ENCODE results near the gene STUB1. TPM values are rescaled to one million over a fixed set of nuclear protein-coding genes. Genes with fewer than 3 reads are reported as not detected.

STUB1 gene
- total RNA-seq, 1 experiment from 2014 or later = 102 TPM

GRCh38 chr16:674214-674881 is 5.9 kb upstream of the STUB1 start:
- Mint-ChIP-seq H3K9me3 (no peaks in the 10 kb centered on the region), H3K27ac (no peak overlapping the region; a peak in 1 of 7 replicates), H3K4me3 (peak overlapping the region in 1 of 2 experiments; percentile 69; a peak in 1 of 5 replicates), H3K4me1 (peaks cover 14 to 21% of the 10 kb centered on the region in 2 experiments), H3K27me3 (ENCODE audit: low read depth) (peaks cover 3% of the 10 kb centered on the region; the same call in 1 of the 2 replicates), H3K36me3 (ENCODE audit: insufficient read depth in 1 of 3, low read depth in 3 of 3) (peaks cover 11 to 25% (median 23%) of the 10 kb centered on the region in 3 experiments; a peak in 6 of 7 replicates)
- Histone ChIP-seq H2AFZ (ENCODE audit: low read length) (no peak overlapping the region), H2BK15ac (ENCODE audit: low read depth, low read length) (no peak overlapping the region), H2BK20ac (ENCODE audit: low read depth, low read length, poor library complexity, severe bottlenecking) (no peak overlapping the region), H3T11ph (ENCODE audit: low read length) (no peak overlapping the region), H3K56ac (ENCODE audit: insufficient read length, low read depth, low read length) (no peak overlapping the region), H3K9ac (ENCODE audit: extremely low read depth, insufficient read length, low read length) (no peak overlapping the region), H3K4me1 (ENCODE audit: insufficient read depth, low read length) (no peaks in the 10 kb centered on the region), H2BK120ac (ENCODE audit: low read depth, low read length, poor library complexity, severe bottlenecking) (no peak overlapping the region), H3K23me2 (ENCODE audit: insufficient read length, low read depth, low read length, poor library complexity, severe bottlenecking) (peaks cover 7% of the 10 kb centered on the region), H3K4ac (ENCODE audit: low read depth, low read length) (no peak overlapping the region), H4K20me1 (ENCODE audit: control insufficient read depth, insufficient read depth, insufficient read length) (no peaks in the 10 kb centered on the region), H3K27ac (ENCODE audit: insufficient read length, low read depth, low read length) (no peak overlapping the region), H4K8ac (replicated peaks; ENCODE audit: insufficient read length, low read depth, low read length) (no peak overlapping the region), H3K18ac (ENCODE audit: insufficient read length, low read depth, low read length) (no peak overlapping the region), H2BK12ac (ENCODE audit: insufficient read length, low read depth, low read length) (no peak overlapping the region), H3K79me2 (ENCODE audit: insufficient read depth, low read length) (no peaks in the 10 kb centered on the region), H2AK5ac (ENCODE audit: insufficient read length, low read length) (no peak overlapping the region), H3K27me3 (ENCODE audit: insufficient read depth, low read length) (no peaks in the 10 kb centered on the region), H2BK5ac (ENCODE audit: insufficient read length, low read length) (no peak overlapping the region), H3K79me1 (ENCODE audit: insufficient read depth, low read depth, low read length, poor library complexity, severe bottlenecking) (no peaks in the 10 kb centered on the region), H3K9me3 (ENCODE audit: control insufficient read depth, low read depth, low read length) (no peaks in the 10 kb centered on the region), H4K5ac (ENCODE audit: insufficient read length, low read depth, low read length) (no peak overlapping the region), H3K4me2 (ENCODE audit: insufficient read depth, insufficient read length, low read length) (no peak overlapping the region), H3K14ac (ENCODE audit: insufficient read depth, low read length) (no peak overlapping the region), H4K91ac (ENCODE audit: insufficient read length, low read depth, low read length) (no peak overlapping the region), H3K23ac (ENCODE audit: insufficient read length, low read depth, low read length) (no peak overlapping the region)
- DNase-seq = no peak
- no CpG with 5 or more reads among the region's 22 CpGs for WGBS (ENCODE audit: extremely low coverage, insufficient read length, low lambda C conversion rate)
- TF ChIP-seq, protein P1, sequence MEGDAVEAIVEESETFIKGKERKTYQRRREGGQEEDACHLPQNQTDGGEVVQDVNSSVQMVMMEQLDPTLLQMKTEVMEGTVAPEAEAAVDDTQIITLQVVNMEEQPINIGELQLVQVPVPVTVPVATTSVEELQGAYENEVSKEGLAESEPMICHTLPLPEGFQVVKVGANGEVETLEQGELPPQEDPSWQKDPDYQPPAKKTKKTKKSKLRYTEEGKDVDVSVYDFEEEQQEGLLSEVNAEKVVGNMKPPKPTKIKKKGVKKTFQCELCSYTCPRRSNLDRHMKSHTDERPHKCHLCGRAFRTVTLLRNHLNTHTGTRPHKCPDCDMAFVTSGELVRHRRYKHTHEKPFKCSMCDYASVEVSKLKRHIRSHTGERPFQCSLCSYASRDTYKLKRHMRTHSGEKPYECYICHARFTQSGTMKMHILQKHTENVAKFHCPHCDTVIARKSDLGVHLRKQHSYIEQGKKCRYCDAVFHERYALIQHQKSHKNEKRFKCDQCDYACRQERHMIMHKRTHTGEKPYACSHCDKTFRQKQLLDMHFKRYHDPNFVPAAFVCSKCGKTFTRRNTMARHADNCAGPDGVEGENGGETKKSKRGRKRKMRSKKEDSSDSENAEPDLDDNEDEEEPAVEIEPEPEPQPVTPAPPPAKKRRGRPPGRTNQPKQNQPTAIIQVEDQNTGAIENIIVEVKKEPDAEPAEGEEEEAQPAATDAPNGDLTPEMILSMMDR (conservative IDR thresholded peaks at IDR 0.05) = no peak

Measured in H9 (cell line).